IMR-90 (cell line): ENCODE measurements around the gene ZNF772. TPM values are rescaled to one million over a fixed set of nuclear protein-coding genes. Genes with fewer than 3 reads are reported as not detected.
"Not testable (repeated sequence)": the region's sequence is repeated elsewhere in the genome, so short reads cannot be mapped to it uniquely, and the experiment has no call there.

Experiments
- ATAC-seq: fragments of 200-7000 bp; cut with Tn5 transposase; 2 replicates; pipeline ENCODE4 v1.9.1; 2020; ENCODE audit warnings: low read depth, mild to moderate bottlenecking, moderate library complexity
- BruUV-seq: library from RNA; stranded (reverse); fragments of 400-500 nt; replicated peaks from 2 replicates; lab custom pipeline; 2021; lab: Mats Ljungman, UMichigan
- CTCF ChIA-PET: fragments of 300-600 bp; formaldehyde crosslinking; extraction: SDS; loops from one replicate; lab custom pipeline; 2021; ENCODE audit warnings: antibody characterized with exemption; lab: Yijun Ruan, JAX
- POLR2A ChIA-PET: fragments of 300-600 bp; sonication (Branson Sonifier 250); formaldehyde crosslinking; loops from one replicate; lab custom pipeline; 2022; ENCODE audit warnings: antibody characterized with exemption; ENCODE audit not compliant: unreplicated experiment; lab: Charles Lee
- DNase-seq: peaks from one replicate; pipeline ENCODE4 v3.0.0; 2013
- H2AFZ ChIP-seq: replicated peaks from 2 replicates; pipeline ENCODE3; 2013; ENCODE audit warnings: low read length, mild to moderate bottlenecking; ENCODE audit not compliant: poor library complexity
- H2AK5ac ChIP-seq: 2 replicates; pipeline ENCODE4 v1.6.1; 2013; ENCODE audit warnings: low read depth, low read length, inconsistent platforms
- H2AK9ac ChIP-seq: replicated peaks from 2 replicates; pipeline ENCODE3; 2013; ENCODE audit warnings: mild to moderate bottlenecking, low read depth, low read length, moderate library complexity; ENCODE audit not compliant: poor library complexity
- H2BK120ac ChIP-seq: 2 replicates; pipeline ENCODE4 v1.6.1; 2013; ENCODE audit warnings: low read depth, low read length, inconsistent platforms
- H2BK15ac ChIP-seq: 3 replicates; pipeline ENCODE4 v1.6.1; 2013; ENCODE audit warnings: low read depth, low read length, inconsistent platforms
- H2BK20ac ChIP-seq: 2 replicates; pipeline ENCODE4 v1.6.1; 2013; ENCODE audit warnings: low read depth, mild to moderate bottlenecking, inconsistent platforms, low read length, moderate library complexity
- H2BK5ac ChIP-seq: 2 replicates; pipeline ENCODE4 v1.6.1; 2013; ENCODE audit warnings: mild to moderate bottlenecking, low read depth, low read length, inconsistent platforms; ENCODE audit not compliant: poor library complexity, severe bottlenecking
- H3K14ac ChIP-seq: replicated peaks from 2 replicates; pipeline ENCODE4 v1.6.1; 2013; ENCODE audit warnings: low read depth, low read length, inconsistent platforms
- H3K18ac ChIP-seq: 2 replicates; pipeline ENCODE4 v1.6.1; 2013; ENCODE audit warnings: low read depth, low read length, control low read depth
- H3K23ac ChIP-seq: 2 replicates; pipeline ENCODE4 v1.6.1; 2013; ENCODE audit warnings: low read depth, low read length, inconsistent platforms
- H3K27ac ChIP-seq: 2 replicates; pipeline ENCODE4 v1.5.1; 2013; ENCODE audit warnings: mild to moderate bottlenecking, control low read depth, low read length; ENCODE audit not compliant: insufficient read depth
- H3K27me3 ChIP-seq: 2 replicates; pipeline ENCODE4 v1.6.1; 2013; ENCODE audit warnings: low read length; ENCODE audit not compliant: control insufficient read depth, insufficient read depth
- H3K36me3 ChIP-seq: 2 replicates; pipeline ENCODE4 v1.6.1; 2013; ENCODE audit warnings: low read length, mixed read lengths; ENCODE audit not compliant: control insufficient read depth, insufficient read depth
- H3K4ac ChIP-seq: 2 replicates; pipeline ENCODE4 v1.6.1; 2013; ENCODE audit warnings: low read depth, low read length, inconsistent platforms
- H3K4me1 ChIP-seq: 2 replicates; pipeline ENCODE4 v1.6.1; 2013; ENCODE audit warnings: low read length, mixed read lengths; ENCODE audit not compliant: control insufficient read depth, insufficient read depth
- H3K4me2 ChIP-seq: 2 replicates; pipeline ENCODE4 v1.6.1; 2013; ENCODE audit warnings: low read depth, mild to moderate bottlenecking, control low read depth, low read length, moderate library complexity
- H3K4me3 ChIP-seq: 2 replicates; pipeline ENCODE4 v1.5.1; 2013; ENCODE audit warnings: low read depth, mild to moderate bottlenecking, control low read depth, low read length, moderate library complexity; ENCODE audit not compliant: insufficient read depth
- H3K56ac ChIP-seq: 2 replicates; pipeline ENCODE4 v1.6.1; 2013; ENCODE audit warnings: low read length, inconsistent platforms; ENCODE audit not compliant: insufficient read depth; ENCODE audit errors: extremely low read depth
- H3K79me1 ChIP-seq, 2 experiments: 2 replicates each; pipeline ENCODE4 v1.6.1; 2013; ENCODE audit warnings: low read length in 2 of 2, inconsistent platforms in 1 of 2, low read depth in 1 of 2
- H3K9ac ChIP-seq: 2 replicates; pipeline ENCODE4 v1.6.1; 2013; ENCODE audit warnings: low read depth, low read length, control low read depth
- H3K9me1 ChIP-seq: 2 replicates; pipeline ENCODE4 v1.6.1; 2013; ENCODE audit warnings: low read length, inconsistent platforms; ENCODE audit not compliant: insufficient read depth
- H3K9me3 ChIP-seq: 2 replicates; pipeline ENCODE4 v1.6.1; 2013; ENCODE audit warnings: low read length; ENCODE audit not compliant: control insufficient read depth, insufficient read depth
- H4K20me1 ChIP-seq: 2 replicates; pipeline ENCODE4 v1.6.1; 2013; ENCODE audit warnings: low read length, inconsistent platforms; ENCODE audit not compliant: insufficient read depth
- H4K5ac ChIP-seq: 2 replicates; pipeline ENCODE4 v1.6.1; 2013; ENCODE audit warnings: mild to moderate bottlenecking, low read depth, low read length, control low read depth
- H4K8ac ChIP-seq, 2 experiments: 2 replicates each; pipeline ENCODE4 v1.6.1; 2013; ENCODE audit warnings: low read depth in 2 of 2, low read length in 2 of 2, control low read depth in 1 of 2, inconsistent platforms in 1 of 2
- H4K91ac ChIP-seq: 2 replicates; pipeline ENCODE4 v1.6.1; 2013; ENCODE audit warnings: low read depth, low read length, inconsistent platforms; ENCODE audit not compliant: insufficient read depth
- WGBS, 2 experiments: methylation state at CpG; one replicate each; pipeline versions ENCODE4 v1.1.5 to v1.1.7; 2013; ENCODE audit warnings: missing lambda C conversion rate in 2 of 2; ENCODE audit not compliant: insufficient read length in 1 of 2; ENCODE audit errors: extremely low coverage in 2 of 2; 5-methylcytosine and 5-hydroxymethylcytosine counted together
- dilution Hi-C: fragments of 300-500 bp; cut with HindIII; formaldehyde crosslinking; loops from one replicate; pipeline ENCODE4 v1.14.3; 2018; ENCODE audit warnings: low sequenced_read_pairs; ENCODE audit not compliant: unreplicated experiment
- in situ Hi-C: fragments of 300-500 bp; cut with MboI; formaldehyde crosslinking; loops from 3 replicates; pipeline ENCODE4 v1.14.3; 2019; ENCODE audit warnings: low sequenced_read_pairs, inconsistent platforms, mixed read lengths
- intact Hi-C: fragments of 100-400 bp; cut with micrococcal nuclease; formaldehyde crosslinking; loops from 2 replicates; pipeline ENCODE4 v1.10.0; 2022
- polyA plus RNA-seq, 3 experiments: library from polyadenylated mRNA; depleted of rRNA; stranded (reverse); fragments of >200 nt; gene quantifications; 2 replicates each; pipeline ENCODE4 v1.2.3, GENCODE V29; 2012; ENCODE audit warnings: low replicate concordance in 1 of 3
- total RNA-seq: library from RNA; depleted of rRNA; stranded (reverse); fragments of >200 nt; gene quantifications from 2 replicates; pipeline ENCODE4 v1.2.3, GENCODE V29; 2012

The ZNF772 gene
- total and polyA plus RNA-seq, 2 of the 4 experiments (the other 2 are of a cell fraction), result 4.6 to 33.0 TPM

DNA sequence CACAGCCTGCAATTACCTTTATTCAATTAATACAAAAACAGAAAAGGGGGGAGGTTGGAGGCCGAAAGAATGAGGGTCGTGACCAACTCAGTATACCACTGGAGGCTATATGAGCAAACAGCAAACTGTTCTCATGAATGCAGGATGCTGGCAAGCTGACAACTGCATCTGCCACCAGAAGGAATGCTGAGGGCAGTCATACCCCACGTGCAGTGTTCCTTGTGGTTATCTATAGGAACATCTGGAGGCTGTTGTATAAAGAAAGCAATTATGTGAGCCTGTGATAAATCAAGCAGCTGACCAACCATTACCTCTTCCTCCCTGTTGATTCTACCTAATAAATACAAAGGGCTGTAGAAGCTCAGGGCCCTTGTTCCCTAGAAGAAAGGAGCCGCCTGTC is 40.7 kb upstream of the ZNF772 start:
- H4K91ac ChIP-seq, H3K27ac ChIP-seq, H3K18ac ChIP-seq, H2BK15ac ChIP-seq, H4K8ac ChIP-seq, H2AK5ac ChIP-seq, intact Hi-C loops, H3K9me1 ChIP-seq, H2BK20ac ChIP-seq, BruUV-seq, CTCF ChIA-PET, H3K79me1 ChIP-seq, H3K9ac ChIP-seq, H4K5ac ChIP-seq, POLR2A ChIA-PET, H2AFZ ChIP-seq, DNase-seq, ATAC-seq, H3K4me2 ChIP-seq, H3K14ac ChIP-seq, H3K4ac ChIP-seq, H3K27me3 ChIP-seq, H3K56ac ChIP-seq, H2AK9ac ChIP-seq, in situ Hi-C loops, H3K23ac ChIP-seq, H2BK5ac ChIP-seq, H4K20me1 ChIP-seq, H3K4me3 ChIP-seq, H3K4me1 ChIP-seq, dilution Hi-C loops, H2BK120ac ChIP-seq: not testable (repeated sequence)
- Histone ChIP-seq H3K36me3 (peaks cover 22% of the 10 kb centered on the region), H3K9me3 (peaks cover 17% of the 10 kb centered on the region)
- 86% methylated on average over 1 of the region's 4 CpGs; no CpG with 5 or more reads in 1 of the 2 experiments for WGBS, 2 experiments
